Brain microvascular endothelial cell (primary cell): ENCODE measurements around the gene TRABD2B.

ENCODE experiments used
- DNase-seq: peaks from one replicate; pipeline ENCODE4 v3.0.0-alpha.2; 2020
- H3K27ac ChIP-seq: fragments of 250-450 bp; sonication (Bioruptor Pico); 2 replicates; pipeline ENCODE4 v1.5.1; 2020; ENCODE audit warnings: mild to moderate bottlenecking, moderate library complexity
- H3K27me3 ChIP-seq: fragments of 250-450 bp; sonication (Bioruptor Pico); replicated peaks from 2 replicates; pipeline ENCODE4 v1.5.1; 2020; ENCODE audit warnings: mild to moderate bottlenecking
- H3K36me3 ChIP-seq: fragments of 250-450 bp; sonication (Bioruptor Pico); replicated peaks from 2 replicates; pipeline ENCODE4 v1.5.1; 2020; ENCODE audit warnings: mild to moderate bottlenecking
- H3K4me3 ChIP-seq: 2 replicates; pipeline ENCODE4 v1.5.1; 2011; ENCODE audit warnings: low read depth, mild to moderate bottlenecking, control low read depth, low read length, moderate library complexity
- CTCF ChIP-seq: IDR thresholded peaks from 2 replicates; pipeline ENCODE4 v1.5.1; 2011; ENCODE audit warnings: low read depth, mild to moderate bottlenecking, moderate library complexity, low read length, control low read depth, inconsistent platforms; ENCODE audit errors: missing control alignments
- in situ Hi-C: cut with HindIII; loops from 2 replicates; pipeline ENCODE4 v1.10.0; 2017; ENCODE audit warnings: low sequenced_read_pairs, low pct_ligation_motif_present

The TRABD2B gene

GRCh38 chr1:47830021-47830420 is 167.2 kb downstream of the TRABD2B start:
- peaks cover 12% of the 10 kb centered on the region for H3K27me3 ChIP-seq
- TF ChIP-seq CTCF = no peak
- in situ Hi-C loops = no loop called here
- no peaks in the 10 kb centered on the region for H3K36me3 ChIP-seq
- no peak for DNase-seq
- H3K27ac ChIP-seq = no peak overlapping the region
- no peak overlapping the region for H3K4me3 ChIP-seq

DNA sequence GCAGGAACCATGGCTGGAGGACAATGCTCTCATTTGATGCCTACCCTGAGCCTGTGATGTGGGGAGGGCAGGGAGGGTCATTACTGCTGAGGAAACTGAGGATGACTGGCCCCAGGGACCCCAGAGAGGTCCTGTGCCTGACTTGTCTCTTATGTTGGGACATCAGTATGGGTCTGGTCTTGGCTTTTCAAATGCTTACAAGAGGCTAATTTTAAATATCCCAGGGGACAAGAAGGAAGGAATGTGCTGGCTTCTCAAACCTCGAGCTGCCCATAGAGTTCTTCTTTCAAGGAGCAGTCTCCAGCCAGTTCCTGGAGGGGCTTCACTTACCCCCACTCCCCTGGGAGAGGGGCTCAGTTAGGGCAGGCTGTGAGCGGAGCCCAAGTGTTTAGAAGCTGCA is 168.2 kb downstream of the TRABD2B start:
- no peaks in the 10 kb centered on the region for H3K36me3 ChIP-seq
- no peak overlapping the region for H3K4me3 ChIP-seq
- H3K27ac ChIP-seq = no peak overlapping the region
- peaks cover 12% of the 10 kb centered on the region for H3K27me3 ChIP-seq
- no peak for DNase-seq
- no peak for TF ChIP-seq CTCF
- in situ Hi-C loops = no loop called here

DNA sequence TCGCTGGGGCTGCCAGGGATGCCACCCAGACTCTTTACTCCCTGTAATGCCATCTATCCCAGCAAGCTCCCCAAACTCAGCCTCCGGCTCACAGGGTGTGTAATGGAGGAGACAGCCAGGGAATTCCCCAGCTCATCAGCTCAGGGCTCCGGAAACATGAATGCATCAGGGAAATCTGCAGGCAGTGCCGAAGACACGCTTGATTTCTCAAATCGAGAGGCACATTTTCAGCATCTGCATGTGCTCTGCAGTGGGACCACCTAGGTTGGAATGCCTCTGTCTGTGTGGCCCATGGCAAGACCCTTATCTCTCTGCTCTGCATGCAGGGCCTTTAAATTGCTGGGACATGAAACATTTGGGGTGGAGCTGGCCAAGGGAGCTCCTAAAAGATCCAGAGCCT is 170.1 kb downstream of the TRABD2B start:
- DNase-seq = no peak
- H3K27ac ChIP-seq = no peak overlapping the region
- no peak overlapping the region for H3K4me3 ChIP-seq
- in situ Hi-C loops = no loop called here
- H3K36me3 ChIP-seq = no peaks in the 10 kb centered on the region
- peaks cover 12% of the 10 kb centered on the region for H3K27me3 ChIP-seq
- TF ChIP-seq CTCF = no peak

DNA sequence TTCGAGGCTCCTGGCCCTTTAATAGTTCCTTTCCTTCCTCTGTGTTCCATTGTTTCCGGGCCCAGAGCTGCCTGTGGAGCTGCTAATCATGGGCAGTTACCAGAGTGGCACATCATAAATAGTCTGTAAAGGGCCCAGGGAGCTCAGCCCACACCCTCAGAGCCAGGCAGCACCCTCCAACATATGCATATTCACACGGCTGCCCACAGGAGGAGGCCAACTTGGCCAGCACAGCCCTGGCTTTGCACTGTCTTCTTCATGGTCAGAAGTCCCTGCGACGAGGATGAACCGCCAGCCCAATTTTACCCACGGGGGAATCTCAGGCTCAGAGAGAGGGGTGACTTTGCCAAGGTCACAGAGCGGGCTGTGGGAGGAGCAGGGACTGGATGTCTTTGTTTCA is 172.5 kb downstream of the TRABD2B start:
- Histone ChIP-seq H3K27ac (no peak overlapping the region), H3K4me3 (no peak overlapping the region), H3K27me3 (no peaks in the 10 kb centered on the region), H3K36me3 (no peaks in the 10 kb centered on the region)
- TF ChIP-seq CTCF = no peak
- DNase-seq = no peak
- in situ Hi-C loops = no loop called here

DNA sequence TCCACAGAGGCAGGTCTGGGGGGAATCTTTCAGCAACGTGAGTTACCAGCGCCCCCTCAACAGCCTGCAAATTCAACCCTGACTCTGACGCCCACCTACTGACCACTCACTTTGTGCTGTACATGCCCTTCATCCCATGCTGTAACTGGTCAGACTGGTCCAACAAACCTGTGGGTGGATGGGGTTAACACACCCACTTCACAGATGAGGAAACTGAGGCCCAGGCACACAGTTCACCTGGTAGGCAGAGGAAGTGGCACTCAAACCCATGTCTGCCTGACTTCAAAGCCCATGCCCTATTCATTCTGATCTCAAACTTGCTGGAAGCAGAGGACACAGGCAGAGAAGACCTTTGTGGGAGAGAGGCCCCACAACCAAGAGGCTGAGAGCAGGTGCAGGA is 172.9 kb downstream of the TRABD2B start:
- no peak overlapping the region for H3K4me3 ChIP-seq
- H3K36me3 ChIP-seq = no peaks in the 10 kb centered on the region
- H3K27ac ChIP-seq = no peak overlapping the region
- in situ Hi-C loops = no loop called here
- TF ChIP-seq CTCF = no peak
- no peaks in the 10 kb centered on the region for H3K27me3 ChIP-seq
- no peak for DNase-seq

GRCh38 chr1:47823040-47823808 is 174.0 kb downstream of the TRABD2B start:
- no peak for TF ChIP-seq CTCF
- Histone ChIP-seq H3K27me3 (no peaks in the 10 kb centered on the region), H3K36me3 (no peaks in the 10 kb centered on the region), H3K27ac (no peak overlapping the region), H3K4me3 (no peak overlapping the region)
- DNase-seq = no peak
- in situ Hi-C loops = no loop called here
